ENCODE data around the gene PRPF8.

- no peak for TF ChIP-seq CTCF (conservative IDR thresholded peaks at IDR 0.05; ENCODE audit: low read depth in 2 of 2)
- no peak for TF ChIP-seq POLR2AphosphoS5 (IDR thresholded peaks at IDR 0.05; ENCODE audit: low read depth)
- TF ChIP-seq EZH2 (IDR thresholded peaks at IDR 0.05; ENCODE audit: low read depth, unreplicated experiment), result no peak
- no peak for TF ChIP-seq CREB1 (CRISPR knock-in tag; IDR thresholded peaks at IDR 0.05; ENCODE audit: low read depth)
Observed at GRCh38 chr17:1711804-1712203, 27.1 kb upstream of the PRPF8 start.
